ENCODE results near the gene GRIK5. TPM values are rescaled to one million over a fixed set of nuclear protein-coding genes. Genes with fewer than 3 reads are reported as not detected.
A peak's percentile ranks its signal among the peaks of the same experiment; 100 is the strongest.

Gene GRIK5
- total and polyA plus RNA-seq, 2 of the 8 experiments (the other 6 are each of a cell fraction or from before 2014, with no cell fraction given): 17.8 to 42.9 TPM

DNA sequence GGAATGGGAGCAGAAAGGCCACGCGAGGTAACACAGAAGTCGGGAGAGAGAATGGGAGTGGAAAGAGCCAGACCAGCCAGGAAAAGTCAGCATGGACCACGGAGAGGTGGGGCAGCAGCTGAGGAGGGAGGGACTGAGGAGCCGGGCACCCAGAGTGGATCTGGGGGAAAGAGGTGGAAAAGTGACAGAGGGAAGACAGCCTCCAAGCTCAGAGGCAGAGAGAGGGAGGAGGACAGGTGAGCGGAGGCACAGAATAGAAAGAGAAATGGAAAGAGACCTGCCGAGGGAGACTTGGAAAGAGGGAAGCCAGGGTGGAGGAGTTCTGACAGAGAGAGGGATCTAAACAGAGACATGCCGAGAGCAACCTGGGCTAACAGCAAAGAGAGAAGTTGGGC, 1.6 kb downstream of the GRIK5 start:
- Histone ChIP-seq H2BK120ac (replicated peaks; ENCODE audit: low read depth, low read length) (no peak overlapping the region), H4K8ac (ENCODE audit: extremely low read depth, insufficient read depth, low read length) (no peak overlapping the region), H2BK5ac (ENCODE audit: low read depth, low read length) (peak overlapping the region; percentile 66; the same call in 1 of the 2 replicates), H3K79me1 (ENCODE audit: low read depth, low read length) (peaks cover 14% of the 10 kb centered on the region), H3K4me2 (ENCODE audit: insufficient read depth in 1 of 2, low read depth in 2 of 2, low read length in 2 of 2) (peak overlapping the region; percentile 95 to 98), H3K9ac (replicated peaks in 1 of 4; ENCODE audit: extremely low read depth in 1 of 4, low read depth in 3 of 4, low read length in 3 of 4) (peak overlapping the region in 1 of 4 experiments; percentile 53; a peak in 2 of 7 replicates), H4K20me1 (replicated peaks in 1 of 2; ENCODE audit: control insufficient read depth in 1 of 2, insufficient read depth in 2 of 2, low read length in 2 of 2) (peaks cover 2 to 11% of the 10 kb centered on the region in 2 experiments), H4K5ac (ENCODE audit: insufficient read length, low read depth, low read length) (no peak overlapping the region), H2BK15ac (ENCODE audit: low read length) (0 out of 2 replicates have a peak overlapping the region, but pooled peaks have one; percentile 16), H2AFZ (ENCODE audit: low read length) (no peak overlapping the region), H3K23ac (ENCODE audit: insufficient read length) (no peak overlapping the region), H3K27me3 (replicated peaks in 1 of 4; ENCODE audit: control insufficient read depth in 3 of 4, extremely low read depth in 1 of 4, insufficient read depth in 3 of 4, low read length in 3 of 4) (no peaks in the 10 kb centered on the region), H2BK12ac (ENCODE audit: low read depth, low read length) (peak overlapping the region; percentile 68; the same call in 1 of the 2 replicates), H3K18ac (ENCODE audit: extremely low read depth, low read length) (0 out of 2 replicates have a peak overlapping the region, but pooled peaks have one; percentile 25), H4K91ac (replicated peaks; ENCODE audit: insufficient read length, low read length) (no peak overlapping the region), H3K4me1 (replicated peaks in 1 of 4; ENCODE audit: control insufficient read depth in 3 of 4, insufficient read depth in 4 of 4, low read length in 3 of 4) (peaks cover 0 to 18% (median 6%) of the 10 kb centered on the region in 4 experiments; a peak in 6 of 7 replicates), H3K9me3 (ENCODE audit: insufficient read depth in 2 of 2, low read depth in 1 of 2, low read length in 1 of 2) (no peaks in the 10 kb centered on the region), H2BK20ac (ENCODE audit: low read length) (0 out of 2 replicates have a peak overlapping the region, but pooled peaks have one; percentile 48), H3K4me3 (ENCODE audit: extremely low read depth in 1 of 4, insufficient read depth in 2 of 4, low read depth in 3 of 4, low read length in 4 of 4) (peak overlapping the region; percentile 54 to 83 (median 70); a peak in 7 of 8 replicates), H3K36me3 (ENCODE audit: control insufficient read depth in 2 of 4, insufficient read depth in 4 of 4, low read length in 3 of 4) (peaks cover 4 to 22% (median 16%) of the 10 kb centered on the region in 4 experiments; a peak in 7 of 8 replicates), H2AK5ac (ENCODE audit: low read depth, low read length) (peak overlapping the region; percentile 10; the same call in 1 of the 2 replicates), H3K27ac (ENCODE audit: low read depth, low read length) (no peak overlapping the region), H3K4ac (replicated peaks; ENCODE audit: insufficient read length, low read depth, low read length) (no peak overlapping the region), H3K79me2 (ENCODE audit: control insufficient read depth in 1 of 2, insufficient read depth in 2 of 2, low read length in 2 of 2) (peaks cover 0 to 23% of the 10 kb centered on the region in 2 experiments; a peak in 2 of 4 replicates), H3K23me2 (ENCODE audit: low read depth, low read length) (peaks cover 15% of the 10 kb centered on the region; the same call in 1 of the 2 replicates), H3K14ac (ENCODE audit: insufficient read length) (no peak overlapping the region), H3K56ac (replicated peaks; ENCODE audit: insufficient read length, low read depth, low read length) (no peak overlapping the region)
- POLR2A ChIA-PET (ENCODE audit: partially characterized antibody): interaction anchor here (0.7 to 1.8 kb wide), 4 partner anchors 13 to 208 kb away, joined by 3 to 6 read pairs (median 4); partner anchors contain the start of gene RPS19
- FAIRE-seq (no peak), DNase-seq (ENCODE audit: low read depth in 1 of 2, low spot score in 2 of 2) (no peak)
- TF ChIP-seq GTF2F1 (IDR thresholded peaks at IDR 0.05; ENCODE audit: borderline replicate concordance, low read depth, low read length) (no peak), RXRA (IDR thresholded peaks at IDR 0.05; ENCODE audit: insufficient read depth, low read depth, low read length) (no peak), JUND (IDR thresholded peaks at IDR 0.05; ENCODE audit: low read length) (no peak), TAF7 (optimal IDR thresholded peaks at IDR 0.05; ENCODE audit: borderline replicate concordance, low read depth, low read length) (no peak), CTBP2 (IDR thresholded peaks at IDR 0.05; ENCODE audit: borderline replicate concordance, insufficient read depth, insufficient read length, low read length) (no peak), ASH2L (IDR thresholded peaks at IDR 0.05; ENCODE audit: low read length) (no peak), KDM4A (IDR thresholded peaks at IDR 0.05; ENCODE audit: low read depth, low read length, severe bottlenecking) (no peak), SP4 (IDR thresholded peaks at IDR 0.05; ENCODE audit: low read length) (no peak)
- TF ChIP-seq, protein P1, sequence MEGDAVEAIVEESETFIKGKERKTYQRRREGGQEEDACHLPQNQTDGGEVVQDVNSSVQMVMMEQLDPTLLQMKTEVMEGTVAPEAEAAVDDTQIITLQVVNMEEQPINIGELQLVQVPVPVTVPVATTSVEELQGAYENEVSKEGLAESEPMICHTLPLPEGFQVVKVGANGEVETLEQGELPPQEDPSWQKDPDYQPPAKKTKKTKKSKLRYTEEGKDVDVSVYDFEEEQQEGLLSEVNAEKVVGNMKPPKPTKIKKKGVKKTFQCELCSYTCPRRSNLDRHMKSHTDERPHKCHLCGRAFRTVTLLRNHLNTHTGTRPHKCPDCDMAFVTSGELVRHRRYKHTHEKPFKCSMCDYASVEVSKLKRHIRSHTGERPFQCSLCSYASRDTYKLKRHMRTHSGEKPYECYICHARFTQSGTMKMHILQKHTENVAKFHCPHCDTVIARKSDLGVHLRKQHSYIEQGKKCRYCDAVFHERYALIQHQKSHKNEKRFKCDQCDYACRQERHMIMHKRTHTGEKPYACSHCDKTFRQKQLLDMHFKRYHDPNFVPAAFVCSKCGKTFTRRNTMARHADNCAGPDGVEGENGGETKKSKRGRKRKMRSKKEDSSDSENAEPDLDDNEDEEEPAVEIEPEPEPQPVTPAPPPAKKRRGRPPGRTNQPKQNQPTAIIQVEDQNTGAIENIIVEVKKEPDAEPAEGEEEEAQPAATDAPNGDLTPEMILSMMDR (IDR thresholded peaks at IDR 0.05; ENCODE audit: control extremely low read depth in 1 of 3, insufficient read depth in 1 of 3, low read depth in 1 of 3, low read length in 3 of 3): no peak
- WGBS, 2 experiments (ENCODE audit: extremely low coverage in 1 of 2, insufficient coverage in 1 of 2, insufficient read length in 1 of 2, insufficient replicate concordance in 2 of 2, low coverage in 1 of 2, low lambda C conversion rate in 2 of 2, missing lambda C conversion rate in 1 of 2): 41% methylated on average over 8 of the region's 8 CpGs; no CpG with 5 or more reads in 1 of the 2 experiments
- CTCF ChIA-PET (ENCODE audit: partially characterized antibody): interaction anchor here (0.9 to 1.1 kb wide), 2 partner anchors 33 to 40 kb away, joined by 3 read pairs; no protein-coding TSS in a partner anchor
